Trophoblast cell (in vitro differentiated cells and primary cell): ENCODE data around the gene FYB1.

Experiments
- DNase-seq, 2 donors: peaks; one replicate each; pipeline ENCODE4 v3.0.0-alpha.2; 2016
- H2AFZ ChIP-seq: 2 replicates; pipeline ENCODE4 v1.6.1; 2013; ENCODE audit warnings: low read length, moderate library complexity, mild to moderate bottlenecking; ENCODE audit not compliant: insufficient read depth, poor library complexity
- H2AK5ac ChIP-seq: 2 replicates; pipeline ENCODE4 v1.6.1; 2013; ENCODE audit warnings: mild to moderate bottlenecking, low read length
- H2BK120ac ChIP-seq: 2 replicates; pipeline ENCODE4 v1.6.1; 2013; ENCODE audit warnings: low read length, mild to moderate bottlenecking, moderate library complexity; ENCODE audit not compliant: insufficient read depth, poor library complexity
- H2BK12ac ChIP-seq: 2 replicates; pipeline ENCODE4 v1.6.1; 2013; ENCODE audit warnings: mild to moderate bottlenecking, low read length, moderate library complexity
- H2BK5ac ChIP-seq: 2 replicates; pipeline ENCODE4 v1.6.1; 2013; ENCODE audit warnings: low read length, low read depth, moderate library complexity, mild to moderate bottlenecking; ENCODE audit not compliant: poor library complexity
- H3K14ac ChIP-seq: 2 replicates; pipeline ENCODE4 v1.6.1; 2013; ENCODE audit warnings: mild to moderate bottlenecking, low read length
- H3K18ac ChIP-seq: 2 replicates; pipeline ENCODE4 v1.6.1; 2013; ENCODE audit warnings: mild to moderate bottlenecking, low read length
- H3K23ac ChIP-seq: 2 replicates; pipeline ENCODE4 v1.6.1; 2013; ENCODE audit warnings: low read length
- H3K27ac ChIP-seq: 2 replicates; pipeline ENCODE4 v1.5.1; 2013; ENCODE audit warnings: low read depth, mild to moderate bottlenecking, inconsistent platforms, low read length, moderate library complexity
- H3K27me3 ChIP-seq: 2 replicates; pipeline ENCODE4 v1.6.1; 2013; ENCODE audit warnings: inconsistent platforms, mild to moderate bottlenecking, low read length, moderate library complexity; ENCODE audit not compliant: insufficient read depth
- H3K36me3 ChIP-seq, 2 experiments: 1 replicate in 1 of 2; 2 replicates in 1 of 2; pipeline ENCODE4 v1.6.1; 2013; ENCODE audit warnings: low read length in 2 of 2, mild to moderate bottlenecking in 2 of 2, moderate library complexity in 1 of 2; ENCODE audit not compliant: insufficient read depth in 2 of 2, control insufficient read depth in 1 of 2
- H3K4ac ChIP-seq: 2 replicates; pipeline ENCODE4 v1.6.1; 2013; ENCODE audit warnings: low read depth, mild to moderate bottlenecking, low read length, moderate library complexity
- H3K4me1 ChIP-seq, 2 experiments: 1 replicate in 1 of 2; 2 replicates in 1 of 2; pipeline ENCODE4 v1.6.1; 2013; ENCODE audit warnings: low read length in 2 of 2, mild to moderate bottlenecking in 2 of 2, moderate library complexity in 1 of 2; ENCODE audit not compliant: insufficient read depth in 2 of 2, control insufficient read depth in 1 of 2
- H3K4me2 ChIP-seq: 2 replicates; pipeline ENCODE4 v1.6.1; 2013; ENCODE audit warnings: inconsistent platforms, mild to moderate bottlenecking, low read length, moderate library complexity
- H3K4me3 ChIP-seq: 2 replicates; pipeline ENCODE4 v1.5.1; 2013; ENCODE audit warnings: mild to moderate bottlenecking, low read depth, low read length, inconsistent platforms
- H3K79me1 ChIP-seq: one replicate; pipeline ENCODE4 v1.6.1; 2013; ENCODE audit warnings: low read length
- H3K79me2 ChIP-seq: 2 replicates; pipeline ENCODE4 v1.6.1; 2013; ENCODE audit warnings: low read length, mild to moderate bottlenecking; ENCODE audit not compliant: control insufficient read depth, insufficient read depth, poor library complexity
- H3K9ac ChIP-seq: 2 replicates; pipeline ENCODE4 v1.6.1; 2013; ENCODE audit warnings: mild to moderate bottlenecking, low read length
- H3K9me3 ChIP-seq: 2 replicates; pipeline ENCODE4 v1.6.1; 2013; ENCODE audit warnings: low read depth, mild to moderate bottlenecking, control low read depth, inconsistent platforms, low read length; ENCODE audit not compliant: insufficient read depth
- H4K12ac ChIP-seq: 2 replicates; pipeline ENCODE4 v1.6.1; 2013; ENCODE audit warnings: low read depth, mild to moderate bottlenecking, low read length, moderate library complexity
- H4K8ac ChIP-seq: 2 replicates; pipeline ENCODE4 v1.6.1; 2013; ENCODE audit warnings: low read depth, mild to moderate bottlenecking, low read length, moderate library complexity
- H4K91ac ChIP-seq: one replicate; pipeline ENCODE4 v1.6.1; 2013; ENCODE audit warnings: low read depth, mild to moderate bottlenecking, low read length, moderate library complexity
- WGBS: extraction: QIAGEN DNeasy Blood & Tissue Kit; methylation state at CpG from one replicate; pipeline ENCODE4 v1.1.7; 2013; ENCODE audit warnings: missing lambda C conversion rate; ENCODE audit not compliant: insufficient read length, insufficient coverage; ENCODE audit errors: extremely low coverage; 5-methylcytosine and 5-hydroxymethylcytosine counted together

The FYB1 gene

DNA sequence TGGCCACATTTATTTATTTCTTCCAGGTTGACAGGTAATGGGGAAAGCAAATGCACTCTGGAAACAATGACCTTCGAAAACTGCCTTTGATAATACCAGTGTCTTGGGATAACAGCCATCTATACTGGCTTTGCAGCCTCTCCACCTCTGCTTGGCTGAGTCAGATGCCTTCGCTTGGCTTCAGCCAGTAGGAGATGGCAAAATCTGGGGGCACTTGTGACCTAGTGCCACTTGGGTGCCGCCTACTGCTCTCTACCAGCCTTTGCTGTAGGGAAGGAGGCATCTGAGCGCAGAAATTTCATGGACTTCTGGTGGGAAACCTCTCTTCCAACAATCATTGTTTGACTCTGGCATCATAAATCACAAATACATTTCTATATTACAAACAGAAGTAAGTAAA lies 21.8 kb downstream of the FYB1 start:
- Histone ChIP-seq H3K4me2 (no peak overlapping the region), H2BK5ac (peak overlapping the region; percentile 32)

GRCh38 chr5:39195198-39195826 lies 24.1 kb downstream of the FYB1 start:
- H3K79me1 ChIP-seq: peaks cover 4% of the 10 kb centered on the region
- peaks cover 2% of the 10 kb centered on the region for H3K79me2 ChIP-seq
- no peak overlapping the region for H3K9ac ChIP-seq
- H3K27me3 ChIP-seq: no peaks in the 10 kb centered on the region
- peak overlapping the region; percentile 39 for H2BK5ac ChIP-seq
- H2BK12ac ChIP-seq: no peak overlapping the region
- H3K23ac ChIP-seq: no peak overlapping the region
- H3K14ac ChIP-seq: no peak overlapping the region
- no peaks in the 10 kb centered on the region for H3K9me3 ChIP-seq
- H2AFZ ChIP-seq: no peak overlapping the region
- no peak overlapping the region for H3K18ac ChIP-seq
- no peak overlapping the region for H4K8ac ChIP-seq
- H3K36me3 ChIP-seq: no peaks in the 10 kb centered on the region
- H2BK120ac ChIP-seq: no peak overlapping the region
- peak overlapping the region; percentile 28 for H4K91ac ChIP-seq
- H3K4ac ChIP-seq: no peak overlapping the region
- H3K27ac ChIP-seq: peak overlapping the region; percentile 22
- DNase-seq: no peak
- H3K4me2 ChIP-seq: no peak overlapping the region
- no peak overlapping the region for H2AK5ac ChIP-seq
- H4K12ac ChIP-seq: no peak overlapping the region
- H3K4me3 ChIP-seq: no peak overlapping the region
- no CpG with 5 or more reads among the region's 3 CpGs for WGBS
- peaks cover 6 to 11% of the 10 kb centered on the region in 2 experiments for H3K4me1 ChIP-seq

More for the DNA sequence above, 21.8 kb downstream of the FYB1 start:
- peaks cover 2% of the 10 kb centered on the region for H3K79me2 ChIP-seq
- H3K4ac ChIP-seq: no peak overlapping the region
- no peak overlapping the region for H3K4me3 ChIP-seq
- H3K9me3 ChIP-seq: no peaks in the 10 kb centered on the region
- no peak overlapping the region for H3K18ac ChIP-seq
- H3K27ac ChIP-seq: no peak overlapping the region
- H3K23ac ChIP-seq: no peak overlapping the region
- H3K9ac ChIP-seq: no peak overlapping the region
- H2BK12ac ChIP-seq: peak overlapping the region; percentile 70
- H2AFZ ChIP-seq: no peak overlapping the region
- WGBS: no CpG with 5 or more reads among the region's 4 CpGs
- no peak overlapping the region for H4K12ac ChIP-seq
- H4K91ac ChIP-seq: peak overlapping the region; percentile 56
- H3K4me1 ChIP-seq: peaks cover 6 to 11% of the 10 kb centered on the region in 2 experiments
- H2BK120ac ChIP-seq: no peak overlapping the region
- H3K79me1 ChIP-seq: peaks cover 4% of the 10 kb centered on the region
- peak overlapping the region; percentile 42 for H4K8ac ChIP-seq
- peak overlapping the region; percentile 19 for H3K14ac ChIP-seq
- H2AK5ac ChIP-seq: no peak overlapping the region
- DNase-seq: no peak
- H3K36me3 ChIP-seq: no peaks in the 10 kb centered on the region
- H3K27me3 ChIP-seq: no peaks in the 10 kb centered on the region

DNA sequence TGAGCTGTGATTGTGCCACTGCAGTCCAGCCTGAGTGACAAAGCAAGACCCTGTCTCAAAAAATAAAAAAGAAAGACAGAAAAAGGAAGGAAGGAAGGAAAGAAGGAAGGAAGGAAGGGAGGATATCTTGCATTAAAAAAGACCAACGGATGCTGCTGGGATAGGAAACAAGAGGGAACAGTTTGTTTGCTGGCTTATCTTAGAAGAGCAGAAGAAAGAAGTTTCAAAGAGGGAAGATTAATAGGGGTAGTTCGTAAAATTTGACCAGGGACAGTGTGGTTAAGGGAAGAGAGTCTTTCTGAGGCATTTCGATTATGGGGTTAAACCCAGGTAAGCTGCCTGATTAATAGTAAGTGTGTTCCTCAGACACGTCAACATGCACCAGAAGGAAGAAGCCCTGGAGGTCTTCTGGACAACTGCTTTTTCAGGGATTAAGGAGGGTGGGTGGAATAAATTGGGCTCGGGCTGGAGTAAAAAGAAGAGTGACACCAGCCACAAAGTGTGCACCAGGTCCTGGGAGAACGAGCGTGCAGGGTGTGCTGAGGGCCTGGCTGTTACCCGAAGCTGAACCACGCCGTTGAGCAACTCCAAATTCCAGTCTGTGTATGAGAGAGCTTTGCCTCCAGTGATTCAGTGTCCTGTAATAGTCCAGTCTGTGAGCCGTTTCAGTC lies 24.8 kb downstream of the FYB1 start:
- no peak overlapping the region for H3K18ac ChIP-seq
- H2BK12ac ChIP-seq: no peak overlapping the region
- H3K4ac ChIP-seq: peak overlapping the region; percentile 41
- peak overlapping the region; percentile 3 for H3K27ac ChIP-seq
- H3K27me3 ChIP-seq: no peaks in the 10 kb centered on the region
- no peaks in the 10 kb centered on the region for H3K9me3 ChIP-seq
- H2AFZ ChIP-seq: no peak overlapping the region
- no CpG with 5 or more reads among the region's 11 CpGs for WGBS
- DNase-seq: peak; percentile 93
- H3K23ac ChIP-seq: no peak overlapping the region
- H3K14ac ChIP-seq: no peak overlapping the region
- H3K4me1 ChIP-seq: peaks cover 6 to 11% of the 10 kb centered on the region in 2 experiments
- peak overlapping the region; percentile 11 for H4K91ac ChIP-seq
- no peak overlapping the region for H3K4me3 ChIP-seq
- H4K12ac ChIP-seq: no peak overlapping the region
- no peak overlapping the region for H2BK5ac ChIP-seq
- H3K36me3 ChIP-seq: no peaks in the 10 kb centered on the region
- H3K9ac ChIP-seq: no peak overlapping the region
- no peak overlapping the region for H2AK5ac ChIP-seq
- H4K8ac ChIP-seq: peak overlapping the region; percentile 23
- peak overlapping the region; percentile 55 for H2BK120ac ChIP-seq
- peaks cover 2% of the 10 kb centered on the region for H3K79me2 ChIP-seq
- peaks cover 4% of the 10 kb centered on the region for H3K79me1 ChIP-seq
- no peak overlapping the region for H3K4me2 ChIP-seq

GRCh38 chr5:39193553-39194465 lies 25.6 kb downstream of the FYB1 start:
- H3K23ac ChIP-seq: no peak overlapping the region
- H3K4me3 ChIP-seq: no peak overlapping the region
- H2BK12ac ChIP-seq: no peak overlapping the region
- H4K8ac ChIP-seq: no peak overlapping the region
- peaks cover 2% of the 10 kb centered on the region for H3K79me2 ChIP-seq
- no peaks in the 10 kb centered on the region for H3K36me3 ChIP-seq
- H3K4me1 ChIP-seq: peaks cover 6 to 11% of the 10 kb centered on the region in 2 experiments
- no peak overlapping the region for H2AFZ ChIP-seq
- DNase-seq: no peak
- no peak overlapping the region for H2BK120ac ChIP-seq
- no peak overlapping the region for H2AK5ac ChIP-seq
- H3K4ac ChIP-seq: no peak overlapping the region
- H3K27ac ChIP-seq: no peak overlapping the region
- H3K27me3 ChIP-seq: no peaks in the 10 kb centered on the region
- no peak overlapping the region for H3K14ac ChIP-seq
- H3K9me3 ChIP-seq: no peaks in the 10 kb centered on the region
- no peak overlapping the region for H2BK5ac ChIP-seq
- no peak overlapping the region for H3K9ac ChIP-seq
- H4K12ac ChIP-seq: no peak overlapping the region
- H3K79me1 ChIP-seq: peaks cover 4% of the 10 kb centered on the region
- no peak overlapping the region for H3K4me2 ChIP-seq
- WGBS: no CpG with 5 or more reads among the region's 6 CpGs
- H4K91ac ChIP-seq: no peak overlapping the region
- H3K18ac ChIP-seq: peak overlapping the region; percentile 52
